HCT116 (cell line): ENCODE measurements around the gene PRKAG2. TPM values are rescaled to one million over a fixed set of nuclear protein-coding genes. Genes with fewer than 3 reads are reported as not detected.

Source experiments
- ATAC-seq: fragments of 200-7000 bp; cut with Tn5 transposase; 2 replicates; pipeline ENCODE4 v1.9.1; 2020; ENCODE audit warnings: mild to moderate bottlenecking, moderate library complexity
- BruUV-seq: library from RNA; stranded (reverse); fragments of 400-500 nt; replicated peaks from 2 replicates; lab custom pipeline; 2021; lab: Mats Ljungman, UMichigan
- CTCF ChIA-PET: fragments of 300-600 bp; sonication (Branson Sonifier 250); formaldehyde crosslinking; loops from one replicate; lab custom pipeline; 2021; ENCODE audit warnings: antibody characterized with exemption; lab: Charles Lee
- POLR2A ChIA-PET: fragments of 300-600, 350-600 bp; sonication (Branson Sonifier 250); formaldehyde crosslinking; loops from one replicate; lab custom pipeline; 2021; ENCODE audit warnings: antibody characterized with exemption; lab: Charles Lee
- RAD21 ChIA-PET, 2 experiments: fragments of 300-600 bp; sonication (Branson Sonifier 250); formaldehyde crosslinking; loops; one replicate each; lab custom pipeline; 2023; ENCODE audit warnings: low total read pairs in 2 of 2; ENCODE audit not compliant: uncharacterized antibody in 2 of 2, unreplicated experiment in 2 of 2, low non-redundant PET in 1 of 2; lab: Charles Lee
- DNase-seq: peaks from one replicate; pipeline ENCODE4 v3.0.0-alpha.2; 2010; ENCODE audit warnings: low read depth, low spot score
- H2AFZ ChIP-seq: fragments of 200-600 bp; shearing (Covaris generic), sonication (generic); 2 replicates; pipeline ENCODE4 v1.6.1; 2017; ENCODE audit warnings: low read depth, mixed run types, mixed read lengths, antibody characterized with exemption, low read length; ENCODE audit not compliant: poor library complexity, severe bottlenecking
- H3K27ac ChIP-seq: 2 replicates; pipeline ENCODE4 v1.5.1; 2012; ENCODE audit warnings: low read depth, low read length
- H3K27me3 ChIP-seq: fragments of 200-600 bp; sonication (generic); 2 replicates; pipeline ENCODE4 v1.6.1; 2016; ENCODE audit warnings: mixed run types, low read length, mixed read lengths; ENCODE audit not compliant: insufficient read depth
- H3K36me3 ChIP-seq, 2 experiments: fragments of 200-500 bp in 1 of 2; fragments of 200-600 bp in 1 of 2; sonication (Bioruptor generic) in 1 of 2; sonication (generic) in 1 of 2; 2 replicates each; pipeline versions ENCODE4 v1.5.1 to v1.6.1; 2014 to 2016; ENCODE audit warnings: low read length in 2 of 2, inconsistent platforms in 1 of 2, mixed read lengths in 1 of 2, mixed run types in 1 of 2; ENCODE audit not compliant: insufficient read depth in 2 of 2, control insufficient read depth in 1 of 2
- H3K4me1 ChIP-seq, 2 experiments: fragments of 200-600 bp in 1 of 2; sonication (generic) in 1 of 2; 2 replicates each; pipeline versions ENCODE4 v1.5.1 to v1.6.1; 2012 to 2017; ENCODE audit warnings: low read length in 2 of 2, inconsistent platforms in 1 of 2, mild to moderate bottlenecking in 1 of 2, mixed read lengths in 1 of 2, mixed run types in 1 of 2, moderate library complexity in 1 of 2; ENCODE audit not compliant: insufficient read depth in 2 of 2, control insufficient read depth in 1 of 2
- H3K4me2 ChIP-seq: fragments of 200-600 bp; sonication (generic); 2 replicates; pipeline ENCODE4 v1.6.1; 2017; ENCODE audit warnings: mixed run types, low read length, mixed read lengths
- H3K4me3 ChIP-seq, 2 experiments: fragments of 200-600 bp in 1 of 2; sonication (generic) in 1 of 2; replicated peaks in 1 of 2; 2 replicates each; pipeline ENCODE4 v1.5.1; 2011 to 2016; ENCODE audit warnings: low read length in 2 of 2, control low read depth in 1 of 2, low read depth in 1 of 2, mild to moderate bottlenecking in 1 of 2, mixed read lengths in 1 of 2, mixed run types in 1 of 2
- H3K79me2 ChIP-seq: fragments of 200-600 bp; sonication (generic); 2 replicates; pipeline ENCODE4 v1.6.1; 2017; ENCODE audit warnings: mild to moderate bottlenecking, mixed run types, low read length, moderate library complexity, mixed read lengths; ENCODE audit not compliant: insufficient read depth
- H3K9ac ChIP-seq: fragments of 200-600 bp; sonication (generic); 2 replicates; pipeline ENCODE4 v1.6.1; 2016; ENCODE audit warnings: low read length, mixed read lengths
- H3K9me2 ChIP-seq: fragments of 200-600 bp; sonication (generic), shearing (Covaris generic); 2 replicates; pipeline ENCODE4 v1.6.1; 2017; ENCODE audit warnings: mixed run types, mild to moderate bottlenecking, moderate library complexity; ENCODE audit not compliant: insufficient read depth
- H3K9me3 ChIP-seq, 2 experiments: fragments of 200-500 bp in 1 of 2; fragments of 200-600 bp in 1 of 2; sonication (Bioruptor generic) in 1 of 2; sonication (generic) in 1 of 2; 2 replicates each; pipeline ENCODE4 v1.6.1; 2014 to 2017; ENCODE audit warnings: low read length in 2 of 2, mixed read lengths in 2 of 2, inconsistent platforms in 1 of 2, low read depth in 1 of 2, mild to moderate bottlenecking in 1 of 2, mixed run types in 1 of 2, moderate library complexity in 1 of 2; ENCODE audit not compliant: control insufficient read depth in 1 of 2, insufficient read depth in 1 of 2
- H4K20me1 ChIP-seq: fragments of 200-600 bp; sonication (generic), shearing (Covaris generic); 2 replicates; pipeline ENCODE4 v1.6.1; 2017; ENCODE audit warnings: mixed run types, mild to moderate bottlenecking, moderate library complexity; ENCODE audit not compliant: insufficient read depth
- CBX3 ChIP-seq: IDR thresholded peaks from 2 replicates; pipeline ENCODE4 v1.6.1; 2012; ENCODE audit warnings: low read depth
- CTCF ChIP-seq, 3 experiments: fragments of 200-600 bp in 1 of 3; sonication (generic) in 1 of 3; IDR thresholded peaks in 2 of 3; conservative IDR thresholded peaks in 1 of 3; 2 replicates each; pipeline ENCODE4 v1.5.1; 2012 to 2017; ENCODE audit warnings: low read depth in 2 of 3, low read length in 2 of 3, antibody characterized with exemption in 1 of 3, borderline replicate concordance in 1 of 3, control low read depth in 1 of 3, mild to moderate bottlenecking in 1 of 3, mixed read lengths in 1 of 3, mixed run types in 1 of 3, moderate library complexity in 1 of 3; ENCODE audit not compliant: insufficient read depth in 1 of 3
- EGR1 ChIP-seq: IDR thresholded peaks from 2 replicates; pipeline ENCODE4 v1.6.1; 2012; ENCODE audit warnings: low read depth
- EZH2 ChIP-seq: fragments of 200-600 bp; sonication (generic); IDR thresholded peaks from 2 replicates; pipeline ENCODE4 v1.6.1; 2017; ENCODE audit warnings: antibody characterized with exemption, mixed run types
- EZH2phosphoT487 ChIP-seq: fragments of 200-600 bp; IDR thresholded peaks from 2 replicates; pipeline ENCODE4 v1.6.1; 2018; ENCODE audit warnings: antibody characterized with exemption, borderline replicate concordance
- JUND ChIP-seq: IDR thresholded peaks from 2 replicates; pipeline ENCODE4 v1.6.1; 2012
- POLR2A ChIP-seq: IDR thresholded peaks from 2 replicates; pipeline ENCODE4 v1.7.0; 2011; ENCODE audit warnings: borderline replicate concordance; ENCODE audit not compliant: insufficient read depth, insufficient read length; ENCODE audit errors: extremely low read depth
- RAD21 ChIP-seq: IDR thresholded peaks from 2 replicates; pipeline ENCODE4 v1.6.1; 2012; ENCODE audit warnings: low read depth, mild to moderate bottlenecking
- SP1 ChIP-seq: IDR thresholded peaks from 2 replicates; pipeline ENCODE4 v1.6.1; 2012; ENCODE audit warnings: low read depth
- TCF7L2 ChIP-seq: IDR thresholded peaks from 2 replicates; pipeline ENCODE4 v1.7.0; 2011; ENCODE audit warnings: borderline replicate concordance, inconsistent platforms; ENCODE audit not compliant: insufficient read depth, insufficient read length; ENCODE audit errors: extremely low read depth
- YY1 ChIP-seq: IDR thresholded peaks from 2 replicates; pipeline ENCODE4 v1.6.1; 2011; ENCODE audit warnings: low read length, low read depth, moderate library complexity, mild to moderate bottlenecking; ENCODE audit not compliant: insufficient replicate concordance; ENCODE audit errors: extremely low read depth
- ZBTB33 ChIP-seq: IDR thresholded peaks from 2 replicates; pipeline ENCODE4 v1.6.1; 2011; ENCODE audit warnings: mild to moderate bottlenecking, low read length, moderate library complexity; ENCODE audit not compliant: insufficient replicate concordance; ENCODE audit errors: extremely low read depth
- ZFX ChIP-seq: fragments of 450-650 bp; IDR thresholded peaks from 2 replicates; pipeline ENCODE4 v1.6.1; 2017
- ZNF274 ChIP-seq: fragments of 200-500 bp; sonication (Bioruptor generic); IDR thresholded peaks from 2 replicates; pipeline ENCODE4 v1.6.1; 2014; ENCODE audit warnings: mild to moderate bottlenecking, low read depth, low read length, inconsistent platforms
- intact Hi-C: fragments of 100-400 bp; cut with micrococcal nuclease; formaldehyde crosslinking; loops from 2 replicates; pipeline ENCODE4 v1.10.0; 2022
- total RNA-seq: library from RNA; stranded (reverse); gene quantifications from one replicate; pipeline ENCODE4 v1.2.1, GENCODE V29; 2021; ENCODE audit not compliant: unreplicated experiment
- TF ChIP-seq, protein P1 (sequence below): IDR thresholded peaks from 2 replicates; pipeline ENCODE4 v1.6.1; 2012

The PRKAG2 gene
- total RNA-seq, 1 experiment from 2014 or later: 23.6 TPM

- Histone ChIP-seq H3K36me3 (no peaks in the 10 kb centered on the region), H4K20me1 (no peaks in the 10 kb centered on the region), H3K27ac (no peak overlapping the region), H3K9me3 (no peaks in the 10 kb centered on the region), H3K27me3 (no peaks in the 10 kb centered on the region), H3K79me2 (no peaks in the 10 kb centered on the region), H2AFZ (no peak overlapping the region), H3K9ac (no peak overlapping the region), H3K4me3 (no peak overlapping the region), H3K4me2 (no peak overlapping the region), H3K9me2 (no peaks in the 10 kb centered on the region), H3K4me1 (no peaks in the 10 kb centered on the region)
- intact Hi-C loops: no loop called here
- ChIA-PET CTCF (no interaction called here), POLR2A (no interaction called here), RAD21 (no interaction called here)
- ATAC-seq (no peak), DNase-seq (no peak)
- BruUV-seq: no TSS peak
- TF ChIP-seq JUND (no peak), ZFX (no peak), YY1 (no peak), ZBTB33 (no peak), RAD21 (no peak), EZH2phosphoT487 (no peak), SP1 (no peak), CTCF (IDR thresholded peaks at IDR 0.05 in 2 of 3, conservative IDR thresholded peaks at IDR 0.05 in 1 of 3; ENCODE audit: borderline replicate concordance in 1 of 3, insufficient read depth in 1 of 3, low read depth in 2 of 3, low read length in 2 of 3) (no peak), CBX3 (no peak), EGR1 (no peak), POLR2A (no peak), EZH2 (no peak), TCF7L2 (no peak), ZNF274 (no peak)
- TF ChIP-seq, protein P1, sequence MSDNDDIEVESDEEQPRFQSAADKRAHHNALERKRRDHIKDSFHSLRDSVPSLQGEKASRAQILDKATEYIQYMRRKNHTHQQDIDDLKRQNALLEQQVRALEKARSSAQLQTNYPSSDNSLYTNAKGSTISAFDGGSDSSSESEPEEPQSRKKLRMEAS: no peak
Measured at GRCh38 chr7:151659219-151659618, 217.7 kb downstream of the PRKAG2 start.
